Stimulated activated CD4-positive, alpha-beta T cell treated with anti-CD3 and anti-CD28 coated beads, Interleukin-1b, Interleukin-23, amount 100 ng/mL, for 24 hours (primary cell): Measurements from ENCODE around the gene DHRS7.

ENCODE experiments used
- DNase-seq, 4 experiments: peaks; one replicate each; pipeline ENCODE4 v3.0.0-alpha.2; 2020; ENCODE audit warnings: low read depth in 4 of 4, low spot score in 1 of 4

The DHRS7 gene

DNA sequence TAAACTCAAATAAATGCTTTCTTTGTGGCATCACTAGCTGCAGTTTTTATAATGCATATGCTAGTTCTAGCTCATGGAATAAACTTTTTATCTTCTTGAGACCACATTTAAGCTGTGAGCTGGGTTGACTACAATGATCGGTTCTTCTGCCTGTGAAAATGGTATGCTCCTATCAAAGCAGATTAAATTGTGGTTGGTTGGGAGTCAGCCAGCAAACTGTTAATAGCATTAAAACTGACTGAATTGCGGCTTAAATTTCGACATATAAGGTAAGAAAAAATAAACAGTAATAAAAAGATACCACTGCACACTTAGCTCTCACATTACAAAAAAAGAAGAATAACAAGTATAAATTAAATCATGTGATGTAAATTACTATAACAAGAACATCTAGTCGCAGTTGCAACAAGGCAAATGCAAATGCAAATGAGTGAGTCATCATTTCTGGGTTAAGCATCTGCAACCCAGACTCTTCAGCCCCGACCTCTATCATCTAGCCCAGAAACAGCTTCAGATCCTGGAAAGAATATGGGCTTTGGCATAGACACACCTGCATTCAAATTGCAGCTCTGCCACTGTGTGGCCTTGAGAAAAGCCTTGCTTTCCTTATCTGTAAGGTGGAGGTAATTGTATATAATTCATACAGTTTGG, 19.8 kb upstream of the DHRS7 start:
- no peak for DNase-seq

DNA sequence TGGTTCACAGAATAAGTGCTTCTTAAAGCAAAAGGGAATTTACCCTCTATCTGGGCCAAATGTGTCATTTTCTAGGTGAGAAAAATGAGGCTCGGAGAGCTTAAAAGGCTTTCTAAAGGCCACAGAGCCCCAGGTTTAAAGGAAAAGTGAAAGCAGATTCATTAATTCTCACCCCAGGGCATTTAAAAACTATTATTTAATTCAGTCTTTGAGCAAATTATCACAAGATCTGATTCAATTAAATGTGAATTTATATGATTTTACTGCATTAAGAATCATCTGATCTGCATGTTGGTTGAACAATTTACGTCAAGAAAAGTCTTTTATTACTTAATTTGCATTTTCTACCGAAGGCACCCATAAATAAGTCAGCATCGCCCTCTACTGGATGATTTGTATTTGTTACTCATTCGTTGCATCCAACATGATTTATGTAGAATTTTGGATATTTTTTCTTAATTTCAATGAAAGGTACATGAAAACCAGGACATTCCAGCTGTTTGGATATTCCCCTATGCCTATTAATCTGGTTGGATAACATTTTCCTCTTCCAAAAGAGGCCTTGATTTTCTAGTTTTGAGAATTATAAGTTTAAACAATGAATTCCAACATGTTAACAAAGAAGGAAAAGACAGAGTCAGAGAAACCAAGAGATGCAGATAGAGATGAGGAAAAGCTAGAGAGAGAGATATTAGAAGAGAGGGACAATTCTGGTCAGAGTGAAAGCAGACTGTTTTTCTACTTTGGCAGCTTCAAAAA, 19.1 kb upstream of the DHRS7 start:
- no peak for DNase-seq

DNA sequence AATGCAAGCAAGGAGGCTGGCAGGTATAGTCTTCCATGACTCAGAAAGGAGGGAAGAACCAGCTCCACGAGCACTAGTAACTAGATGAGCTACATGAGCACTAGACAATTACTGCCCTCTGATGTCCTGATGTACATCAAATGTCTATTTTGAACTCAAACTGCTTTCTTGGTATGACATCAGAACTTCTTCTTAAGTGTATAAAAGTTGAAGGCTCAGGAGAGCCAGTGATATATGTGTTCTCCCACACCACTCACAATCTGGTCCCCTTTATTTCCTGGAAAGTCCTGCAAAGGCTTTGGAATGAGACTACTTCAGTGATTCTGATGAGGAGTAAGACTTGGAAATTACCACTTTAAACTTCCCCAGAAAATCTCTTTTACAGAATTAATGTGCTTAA, 18.5 kb upstream of the DHRS7 start:
- no peak for DNase-seq

DNA sequence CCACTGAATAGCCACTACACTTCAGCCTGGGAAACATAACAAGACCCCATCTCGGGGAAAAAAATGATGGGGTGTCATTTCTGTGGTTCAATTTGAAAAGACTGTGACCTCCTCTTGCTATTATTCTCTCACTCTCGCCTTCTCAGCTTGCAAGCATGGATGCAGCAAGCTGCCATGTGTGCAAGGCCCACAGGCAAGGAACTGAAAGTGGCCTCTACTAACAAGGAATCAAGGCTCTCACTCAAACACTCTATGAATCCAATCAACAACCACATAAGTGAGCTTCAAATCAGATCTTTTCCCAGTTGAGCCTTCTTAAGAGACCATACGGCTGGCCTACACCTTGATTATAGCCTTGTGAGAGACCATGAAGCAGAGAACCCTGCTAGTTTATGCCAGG, 17.9 kb upstream of the DHRS7 start:
- no peak for DNase-seq

DNA sequence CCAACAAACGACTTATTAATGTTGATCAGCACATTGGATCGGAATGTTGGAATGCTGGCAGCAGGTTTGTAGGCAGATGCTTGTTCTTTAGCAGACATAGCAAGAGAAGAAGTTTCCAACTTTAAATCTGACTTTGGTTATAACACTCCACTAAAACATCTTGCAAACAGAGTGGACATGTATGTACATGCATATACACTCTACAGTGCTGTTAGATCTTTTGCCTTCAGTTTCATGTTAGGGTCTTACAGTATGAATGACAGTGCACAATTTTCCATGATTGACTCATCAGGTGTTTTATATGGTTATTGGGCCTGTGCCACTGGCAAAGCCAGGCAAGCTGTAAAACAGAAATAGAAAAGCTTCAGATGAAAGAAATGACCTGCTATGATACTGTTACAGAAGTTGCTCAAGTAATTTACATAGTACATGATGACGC, 14.3 kb upstream of the DHRS7 start:
- no peak for DNase-seq

DNA sequence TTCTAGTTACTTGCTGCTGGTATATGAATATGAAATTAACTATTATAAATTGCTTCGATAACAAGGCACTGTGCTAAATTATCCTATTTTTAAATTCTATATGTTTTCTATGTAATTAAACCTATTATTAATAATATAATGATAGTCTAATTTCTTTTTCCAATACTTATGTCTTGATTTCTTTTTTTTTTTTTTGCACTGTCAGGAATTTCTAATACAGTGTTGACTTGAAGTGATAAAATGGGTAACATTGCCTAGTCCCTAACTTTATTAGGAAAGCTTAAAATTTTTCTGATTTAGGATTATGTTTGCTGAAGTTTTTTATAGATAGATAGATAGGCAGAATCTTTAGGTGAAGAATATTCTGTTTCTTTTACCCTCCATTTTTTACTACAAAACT, 13.6 kb upstream of the DHRS7 start:
- DNase-seq: no peak

DNA sequence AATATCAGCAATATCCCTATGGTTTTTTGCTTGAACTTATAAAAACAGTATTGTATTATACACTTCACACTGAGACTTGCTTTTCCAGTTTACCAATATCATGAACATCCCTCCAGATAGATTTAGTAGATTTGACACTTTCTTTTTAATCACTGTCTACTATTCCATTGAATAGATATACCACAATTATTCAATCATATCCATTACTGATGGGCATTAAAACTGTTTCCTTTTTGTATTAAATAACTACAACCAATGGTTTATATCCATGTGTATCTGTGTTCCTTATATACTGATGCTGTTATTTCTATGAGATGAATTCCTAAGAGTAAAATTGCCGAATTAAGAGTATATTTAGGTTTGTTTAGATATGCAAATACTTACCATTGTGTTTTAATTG, 13.0 kb upstream of the DHRS7 start:
- no peak for DNase-seq

DNA sequence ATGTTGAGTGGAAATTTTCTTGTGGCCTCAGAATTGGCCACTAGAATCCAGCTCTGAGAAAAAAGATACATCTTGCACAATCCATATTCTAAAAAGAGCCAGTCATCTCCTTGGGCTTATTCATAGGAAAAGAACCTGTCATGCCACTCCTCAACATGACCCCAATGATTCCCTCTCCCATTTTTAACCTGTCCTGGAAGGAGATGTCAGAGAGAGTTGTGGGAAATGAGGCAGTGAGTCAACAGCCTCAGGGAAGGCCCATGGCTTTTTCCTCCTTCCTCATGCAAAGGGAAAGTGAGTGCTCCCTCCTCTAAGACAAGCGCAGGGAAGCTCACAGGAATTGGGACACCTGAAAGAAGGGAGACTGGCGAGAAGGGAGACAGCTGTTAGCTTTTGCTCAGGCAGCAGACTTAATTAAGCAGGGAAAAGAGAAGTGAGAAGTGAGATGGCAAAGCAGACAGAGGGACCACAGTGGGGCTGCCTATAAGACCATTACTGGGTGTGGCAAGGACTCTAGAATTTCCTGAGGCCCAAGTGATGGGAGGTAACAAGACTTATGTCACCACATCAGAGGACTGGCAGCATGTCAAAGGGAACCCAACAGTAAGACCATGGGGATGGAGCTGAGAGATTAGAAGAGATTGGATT, 10.2 kb upstream of the DHRS7 start:
- DNase-seq: no peak

DNA sequence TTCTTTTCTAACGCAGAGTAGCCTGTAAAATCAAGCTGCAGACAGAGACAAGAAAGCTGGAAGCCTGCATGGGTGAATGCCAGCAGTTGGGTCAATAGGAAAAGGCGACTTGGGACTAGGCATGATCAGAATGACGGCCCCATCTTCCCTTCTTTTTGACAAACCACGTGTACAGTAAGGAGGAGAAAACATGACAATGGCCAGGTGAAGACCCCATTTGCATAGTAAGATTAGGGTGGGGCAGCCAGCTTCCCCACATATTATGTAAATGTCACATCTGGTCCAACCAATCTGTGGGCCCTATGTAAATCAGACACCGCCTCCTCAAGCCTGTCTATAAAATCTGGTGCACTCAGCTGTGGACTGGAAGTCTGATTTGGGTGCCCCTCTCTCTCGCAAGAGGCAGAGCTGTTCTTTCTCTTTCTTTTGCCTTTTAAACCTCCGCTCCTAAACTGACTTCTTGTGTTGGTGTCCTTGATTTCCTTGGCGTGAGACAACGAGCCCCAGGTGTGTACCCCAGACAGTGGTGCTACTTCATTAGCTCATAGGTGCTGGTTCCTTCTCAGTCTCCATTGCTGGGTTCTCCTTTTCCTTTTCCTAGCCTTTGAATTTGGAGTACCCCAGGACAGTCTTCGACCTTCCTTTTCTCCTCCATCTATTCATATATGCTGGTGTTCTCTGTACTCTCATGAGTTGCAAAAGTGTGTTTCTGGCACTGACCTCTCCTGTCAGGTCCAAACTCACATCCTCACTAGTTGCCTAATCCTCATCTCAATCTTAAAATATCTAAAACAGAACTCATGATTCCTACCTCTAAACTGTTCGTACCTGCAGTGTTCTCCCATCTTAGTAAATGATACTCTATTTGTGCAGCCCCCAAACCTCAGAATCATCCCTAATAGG, 9.4 kb upstream of the DHRS7 start:
- DNase-seq: no peak

DNA sequence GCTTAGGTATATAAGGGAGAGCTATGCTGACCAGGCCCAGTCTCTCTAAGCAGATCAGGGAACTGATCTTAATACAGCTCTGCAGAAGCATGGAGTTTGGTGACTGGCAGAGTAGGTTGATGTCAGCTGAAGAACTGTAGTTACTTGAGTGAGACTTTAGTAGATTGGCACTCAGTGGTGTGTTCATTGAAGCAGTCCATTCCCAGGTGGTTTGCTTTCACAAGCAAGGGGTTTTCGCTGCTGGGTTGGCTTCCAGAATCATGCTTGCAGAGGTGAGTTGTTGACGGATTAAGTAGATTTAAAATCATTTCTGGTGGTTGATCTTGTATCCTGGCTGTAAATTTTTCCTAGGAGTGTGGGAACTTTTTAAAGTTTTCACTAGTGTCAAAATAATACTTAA, 6.5 kb upstream of the DHRS7 start:
- no peak for DNase-seq

DNA sequence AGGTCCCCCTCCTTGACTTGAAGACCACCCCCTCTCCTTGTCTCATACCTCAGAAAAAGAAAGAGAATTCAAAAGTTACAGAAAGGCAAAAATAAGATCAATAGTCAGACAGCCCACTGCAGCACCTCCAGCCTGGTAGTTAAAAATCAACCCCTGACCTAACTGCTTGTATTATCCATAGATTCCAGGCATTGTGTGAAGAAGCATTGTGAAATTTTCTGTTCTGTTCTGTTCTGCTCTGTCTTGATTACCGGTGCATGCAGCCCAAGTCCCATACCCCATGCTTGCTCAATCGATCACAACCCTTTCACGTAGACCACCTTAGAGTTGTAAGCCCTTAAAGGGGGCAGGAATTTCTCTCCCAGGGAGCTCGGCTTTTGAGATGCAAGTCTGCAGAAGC, 5.8 kb upstream of the DHRS7 start:
- DNase-seq: no peak

DNA sequence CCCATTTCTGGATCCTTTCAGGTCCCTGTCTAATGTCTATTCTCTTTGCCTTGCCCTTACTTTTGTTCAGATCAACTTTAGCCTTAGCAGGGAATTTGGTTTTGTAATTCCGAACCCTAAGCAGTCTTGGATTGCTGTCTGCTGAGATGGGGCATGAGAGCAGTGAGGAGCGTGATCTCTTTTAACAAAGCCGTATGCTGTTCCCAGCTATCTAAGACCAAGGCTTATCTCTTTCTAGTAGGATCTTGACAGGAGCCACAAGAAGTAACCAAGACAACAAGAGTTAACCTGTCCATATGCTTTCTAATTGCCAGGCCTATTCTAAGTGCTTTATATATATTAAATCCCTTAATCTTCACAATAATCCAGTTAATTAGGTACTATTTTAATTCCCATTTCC, 4.5 kb upstream of the DHRS7 start:
- no peak for DNase-seq

DNA sequence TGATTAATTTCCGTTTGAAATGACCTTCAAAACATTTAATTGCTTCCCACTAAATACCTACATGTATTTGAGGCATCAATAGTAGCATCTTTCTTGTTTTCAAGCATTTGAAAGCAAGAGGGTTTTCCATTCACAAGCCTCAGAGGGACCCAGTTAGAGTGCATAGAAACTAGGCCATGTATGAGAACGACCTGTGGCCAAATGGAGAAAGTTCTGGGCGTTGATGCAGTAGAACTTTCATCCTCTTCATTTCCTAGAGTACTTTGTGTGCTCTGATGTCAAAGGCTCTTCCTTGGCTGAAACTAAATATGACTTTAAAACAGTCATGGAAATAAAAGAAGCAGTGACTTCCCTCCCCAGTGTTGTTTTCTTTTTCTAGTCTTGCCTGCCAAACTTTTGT, 944 bp upstream of the DHRS7 start:
- no peak for DNase-seq

DNA sequence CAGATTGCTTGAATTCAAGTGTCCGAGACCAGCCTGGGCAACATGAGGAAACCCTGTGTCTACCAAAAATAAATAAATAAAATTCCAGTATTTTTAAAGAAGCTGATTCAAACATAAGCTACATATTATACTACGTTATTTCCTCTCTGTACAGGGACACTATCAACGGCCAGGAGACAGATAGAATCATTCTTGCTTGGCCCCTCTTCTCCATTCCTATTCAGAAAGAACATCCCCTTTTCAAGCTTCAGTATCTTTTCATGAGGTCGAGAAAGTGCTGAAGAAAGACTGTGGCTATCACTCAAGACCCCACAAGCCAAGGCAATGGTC, 314 bp upstream of the DHRS7 start:
- DNase-seq: no peak

DNA sequence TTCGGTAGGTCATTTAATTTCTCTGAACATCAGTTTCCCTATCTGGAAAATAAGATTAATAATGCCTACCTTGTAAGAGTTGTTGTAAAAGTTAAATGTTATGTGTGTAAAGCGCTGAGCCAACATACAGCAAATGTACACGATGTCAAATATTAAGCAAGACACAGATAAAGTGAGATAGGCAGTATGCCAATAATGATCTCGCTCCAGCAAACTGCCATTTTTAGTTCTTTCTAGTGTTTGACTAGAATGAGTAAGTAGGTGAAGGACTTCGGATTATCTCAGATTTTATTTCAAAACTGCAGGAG, 840 bp downstream of the DHRS7 start:
- no peak for DNase-seq

DNA sequence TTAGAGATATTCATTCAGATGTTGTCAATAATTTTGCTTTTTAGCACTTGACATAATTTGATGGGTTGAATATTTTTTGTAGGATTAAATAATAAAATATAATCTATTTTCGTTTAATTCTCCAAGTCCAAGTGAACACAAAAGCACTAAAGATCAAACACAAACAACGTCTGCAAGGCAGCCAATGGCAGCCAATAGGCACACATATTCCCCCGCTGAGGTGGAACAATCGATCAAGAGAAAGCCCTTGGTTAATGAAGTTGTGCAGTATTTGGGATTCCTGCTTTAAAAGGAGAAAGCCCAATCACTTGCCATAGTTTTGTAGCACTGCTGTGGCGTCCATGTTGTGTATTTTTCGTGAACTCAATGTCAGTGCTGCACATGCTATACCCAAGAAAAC, 1.5 kb downstream of the DHRS7 start:
- no peak for DNase-seq

DNA sequence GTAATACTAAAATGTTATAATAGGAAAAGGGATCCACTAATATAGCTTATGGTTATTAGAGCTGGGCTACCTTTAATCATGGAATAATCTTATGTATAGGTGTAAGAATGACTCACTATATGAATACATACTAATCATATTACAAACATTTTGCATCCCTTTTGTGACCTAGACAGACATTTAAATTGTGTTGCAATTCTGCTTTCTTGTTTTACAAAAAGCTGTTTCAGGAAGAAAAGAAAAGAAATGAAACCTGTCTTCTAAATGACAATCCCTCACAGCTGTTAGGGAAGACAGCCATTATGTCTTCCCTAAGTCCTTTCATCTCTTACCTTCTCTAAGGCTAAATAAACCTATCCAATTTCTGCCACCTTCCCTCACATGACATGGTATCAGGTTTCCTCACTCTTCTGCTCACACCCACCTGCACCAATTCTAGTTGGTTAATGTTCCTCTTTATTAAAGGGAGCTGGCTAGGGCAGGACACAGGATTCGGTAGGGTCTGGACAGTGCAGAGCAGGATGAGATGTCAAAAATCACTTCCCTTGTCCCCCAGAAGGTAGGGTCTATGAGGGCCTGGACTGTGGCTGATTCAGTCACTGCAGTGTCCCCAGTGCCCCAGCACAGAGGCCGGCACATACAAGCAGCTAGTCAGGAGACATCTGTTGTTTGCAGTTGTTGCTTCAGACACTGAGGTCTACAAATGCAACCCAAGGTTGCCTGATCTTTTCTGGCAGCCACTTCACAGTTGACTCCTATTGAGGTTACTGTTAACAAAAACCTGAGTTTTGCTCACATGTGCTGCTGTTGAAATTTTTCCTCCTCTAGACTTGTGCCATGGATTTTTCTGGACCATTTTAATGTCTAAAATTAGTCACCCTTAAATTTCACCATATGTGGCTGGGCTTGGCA, 3.7 kb downstream of the DHRS7 start:
- no peak for DNase-seq

DNA sequence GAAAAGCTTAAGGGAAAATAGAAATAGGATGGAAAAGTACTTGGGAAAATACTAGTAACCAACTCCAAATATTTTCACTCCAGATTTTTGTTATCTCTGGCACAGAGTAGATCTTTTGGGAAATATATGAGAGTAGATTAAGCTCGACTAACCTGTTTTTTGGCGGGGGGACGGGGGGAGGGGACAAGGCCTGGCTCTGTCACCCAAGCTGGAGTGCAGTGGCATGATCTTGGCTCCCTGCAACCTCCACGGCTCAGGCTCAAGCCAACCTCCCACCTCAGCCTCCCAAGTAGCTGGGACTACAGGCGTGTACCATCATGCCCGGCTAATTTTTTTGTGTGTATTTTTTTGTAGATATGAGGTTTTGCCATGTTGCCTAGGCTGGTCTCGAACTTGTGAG, 4.8 kb downstream of the DHRS7 start:
- no peak for DNase-seq

DNA sequence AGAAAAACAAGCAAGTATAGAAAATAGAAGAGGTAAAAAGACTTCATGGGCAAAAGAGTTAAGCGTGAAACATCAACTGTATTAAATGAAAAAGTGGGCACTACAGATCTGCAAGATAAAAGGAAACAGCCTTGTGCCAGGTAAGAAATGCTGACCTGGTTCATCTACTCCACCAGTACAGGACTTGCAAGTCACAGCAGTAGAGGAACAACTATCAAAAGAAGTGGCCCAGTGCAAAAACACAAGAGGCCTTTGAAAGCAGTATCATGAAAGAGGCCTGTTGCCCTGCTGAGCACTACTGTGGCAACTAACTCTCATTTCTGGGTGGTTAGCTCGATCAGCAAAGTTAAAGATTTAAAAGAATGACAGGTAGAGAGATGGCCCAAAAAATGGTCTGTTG, 10.5 kb downstream of the DHRS7 start:
- DNase-seq: no peak

DNA sequence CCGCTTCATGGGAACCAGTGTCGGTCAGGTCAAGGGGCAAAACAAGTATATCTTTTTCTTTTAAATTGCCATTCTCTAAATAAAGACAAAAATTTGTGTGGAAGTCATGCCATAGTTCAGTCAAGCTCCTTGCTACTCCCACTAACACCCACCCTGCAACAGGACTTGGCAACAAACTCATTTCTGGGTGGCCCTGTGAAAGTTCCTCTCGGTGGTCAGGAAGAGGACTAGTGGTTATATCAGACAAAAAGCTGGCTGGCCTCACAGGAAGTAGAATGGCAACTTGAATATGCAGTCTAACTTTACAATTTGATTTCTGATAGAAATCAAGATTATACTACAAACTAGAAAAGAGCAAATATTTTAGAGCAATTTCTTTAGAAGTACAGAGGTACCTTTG, 11.2 kb downstream of the DHRS7 start:
- no peak for DNase-seq

DNA sequence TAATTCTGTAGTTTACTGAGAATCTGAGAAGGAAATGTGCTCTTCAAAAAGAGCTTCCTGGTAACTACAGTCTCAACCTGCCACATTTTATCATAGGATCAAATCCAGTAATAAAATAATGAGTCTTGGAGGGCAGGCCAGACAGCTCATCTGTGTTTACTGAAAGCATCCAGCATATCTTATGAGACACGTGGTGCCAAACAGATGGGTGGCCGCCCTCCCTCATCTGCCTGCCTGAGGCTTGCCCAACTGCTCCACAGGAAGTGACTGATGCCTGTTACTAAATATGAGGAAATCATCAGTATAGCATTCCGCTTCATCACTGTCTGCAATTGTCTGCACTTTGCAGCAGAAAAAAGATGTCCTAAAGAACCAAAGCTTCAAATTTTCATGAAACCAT, 13.5 kb downstream of the DHRS7 start:
- DNase-seq: peak; percentile 19 to 52 (median 27)
